Endothelial cell of umbilical vein (primary cell): ENCODE measurements around the gene SP1.
"Not testable (repeated sequence)": the region's sequence is repeated elsewhere in the genome, so short reads cannot be mapped to it uniquely, and the experiment has no call there.

Experiments
- CTCF ChIP-seq, 2 donors: IDR thresholded peaks; 1 replicate in 1 of 2; 2 replicates in 1 of 2; pipeline ENCODE4 v1.5.1; 2011; ENCODE audit warnings: low read length in 2 of 2, mild to moderate bottlenecking in 2 of 2, moderate library complexity in 2 of 2, control low read depth in 1 of 2, inconsistent platforms in 1 of 2, low read depth in 1 of 2; ENCODE audit not compliant: insufficient read depth in 1 of 2; ENCODE audit errors: extremely low read depth in 1 of 2
- EZH2 ChIP-seq: IDR thresholded peaks from 2 replicates; pipeline ENCODE4 v1.6.1; 2012; ENCODE audit warnings: borderline replicate concordance, low read depth, mild to moderate bottlenecking, moderate library complexity, low read length, inconsistent platforms; ENCODE audit not compliant: severe bottlenecking
- POLR2A ChIP-seq: IDR thresholded peaks from 2 replicates; pipeline ENCODE4 v1.6.1; 2012; ENCODE audit warnings: low read depth, mild to moderate bottlenecking, control low read depth, low read length
- POLR2AphosphoS5 ChIP-seq: IDR thresholded peaks from 2 replicates; pipeline ENCODE4 v1.6.1; 2012; ENCODE audit warnings: low read depth, mild to moderate bottlenecking, control low read depth, low read length, moderate library complexity; ENCODE audit not compliant: insufficient read depth

- TF ChIP-seq EZH2; CTCF (IDR thresholded peaks at IDR 0.05; ENCODE audit: extremely low read depth in 1 of 2, insufficient read depth in 1 of 2, low read depth in 1 of 2, low read length in 2 of 2); POLR2A; POLR2AphosphoS5: not testable (repeated sequence)
These were observed 18.3 kb upstream of the SP1 start for GRCh38 chr12:53361638-53362037.
